IMR-90 (cell line): ENCODE data around the gene NTN4.

Source experiments
- CTCF ChIP-seq: conservative IDR thresholded peaks from 2 replicates; pipeline ENCODE4 v1.5.1; 2012; ENCODE audit warnings: mild to moderate bottlenecking, low read depth, low read length, improper control_type of control experiment
- POLR2A ChIP-seq: IDR thresholded peaks from 2 replicates; pipeline ENCODE4 v1.6.1; 2012; ENCODE audit warnings: mild to moderate bottlenecking, low read depth, low read length
- RAD21 ChIP-seq: IDR thresholded peaks from 2 replicates; pipeline ENCODE4 v1.6.1; 2012; ENCODE audit warnings: low read length, improper control_type of control experiment
- RFX5 ChIP-seq: IDR thresholded peaks from 2 replicates; pipeline ENCODE4 v1.8.0; 2012; ENCODE audit warnings: low read depth, mild to moderate bottlenecking, low read length, moderate library complexity
- SMC3 ChIP-seq: fragments of 150-350 bp; IDR thresholded peaks from 2 replicates; pipeline ENCODE4 v1.6.1; 2016; ENCODE audit warnings: low read depth, mild to moderate bottlenecking, antibody characterized with exemption, low read length, moderate library complexity
- USF2 ChIP-seq: fragments of 150-350 bp; IDR thresholded peaks from 2 replicates; pipeline ENCODE4 v1.6.1; 2017; ENCODE audit warnings: mild to moderate bottlenecking, antibody characterized with exemption, low read length, low read depth

GRCh38 chr12:95829395-95829794 lies 38.8 kb upstream of the NTN4 start:
- TF ChIP-seq CTCF (no peak), RAD21 (no peak), USF2 (no peak), POLR2A (no peak), SMC3 (no peak), RFX5 (no peak)
